ENCODE data around the gene ANAPC1.
"Not testable (repeated sequence)": the region's sequence is repeated elsewhere in the genome, so short reads cannot be mapped to it uniquely, and the experiment has no call there.

Gene ANAPC1

GRCh38 chr2:111777155-111777554, 106.8 kb downstream of the ANAPC1 start:
- DNase-seq (ENCODE audit: insufficient read length, low spot score); FAIRE-seq: not testable (repeated sequence)

DNA sequence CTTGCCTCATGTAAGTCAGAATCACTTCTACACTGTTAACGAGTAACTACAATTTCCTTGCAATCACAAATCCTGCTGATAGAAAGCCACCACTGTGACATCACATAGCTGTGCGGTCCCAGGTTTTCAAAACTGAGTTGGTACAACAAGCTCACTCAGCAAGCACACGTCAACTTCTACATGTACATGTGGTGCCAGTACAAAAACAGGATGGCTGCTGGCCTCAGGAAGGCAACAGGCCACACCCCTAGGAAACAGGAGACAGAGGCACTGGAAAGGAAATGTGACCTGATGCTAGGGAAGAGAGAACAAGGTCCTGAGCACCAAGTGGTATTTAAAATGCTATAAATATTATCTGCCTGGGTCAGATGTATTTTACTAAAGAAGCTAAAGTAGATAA, 107.7 kb downstream of the ANAPC1 start:
- FAIRE-seq = not testable (repeated sequence)

GRCh38 chr2:111772180-111772579, 111.8 kb downstream of the ANAPC1 start:
- FAIRE-seq = peak; percentile 69

More for the DNA sequence above, 107.7 kb downstream of the ANAPC1 start:
- DNase-seq (ENCODE audit: insufficient read length, low spot score) = not testable (repeated sequence)

DNA sequence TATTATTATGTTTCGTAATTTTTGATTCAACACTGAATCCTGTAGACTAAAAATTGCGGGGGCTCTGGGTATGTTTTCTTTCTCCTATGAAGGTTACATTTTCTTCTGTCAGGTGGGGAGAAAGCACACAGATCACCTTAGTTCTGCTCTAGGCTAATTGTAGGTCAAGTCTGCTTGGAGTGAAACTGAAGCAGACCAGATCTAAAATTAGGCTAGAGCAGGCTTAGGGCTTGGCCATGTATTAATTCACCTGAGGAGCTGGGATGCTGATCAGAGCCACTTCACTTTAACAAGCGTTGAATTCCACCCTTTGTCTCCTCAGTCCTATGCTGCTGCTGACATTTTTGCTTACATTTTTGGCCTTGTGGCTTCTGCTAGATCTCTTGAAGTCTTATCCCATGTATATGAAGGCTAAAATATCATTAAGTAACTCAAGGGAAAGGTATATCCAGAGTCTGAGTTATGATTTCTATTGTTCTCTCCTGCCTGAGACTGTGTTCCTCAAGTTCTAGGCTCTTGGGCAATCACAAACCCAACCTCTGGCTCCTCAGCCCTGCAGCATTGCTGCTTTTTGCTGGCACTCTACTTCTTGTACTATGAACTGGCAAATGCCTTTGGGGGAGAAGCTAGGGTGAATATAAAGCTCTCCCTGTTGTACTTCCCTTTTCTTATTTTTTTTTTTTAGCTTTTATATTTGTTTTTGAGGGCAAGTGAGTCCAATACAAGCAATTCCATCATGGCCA, 112.9 kb downstream of the ANAPC1 start:
- not testable (repeated sequence) for FAIRE-seq; DNase-seq (ENCODE audit: insufficient read length, low spot score)

More at GRCh38 chr2:111772180-111772579, 111.8 kb downstream of the ANAPC1 start:
- not testable (repeated sequence) for DNase-seq (ENCODE audit: insufficient read length, low spot score)

DNA sequence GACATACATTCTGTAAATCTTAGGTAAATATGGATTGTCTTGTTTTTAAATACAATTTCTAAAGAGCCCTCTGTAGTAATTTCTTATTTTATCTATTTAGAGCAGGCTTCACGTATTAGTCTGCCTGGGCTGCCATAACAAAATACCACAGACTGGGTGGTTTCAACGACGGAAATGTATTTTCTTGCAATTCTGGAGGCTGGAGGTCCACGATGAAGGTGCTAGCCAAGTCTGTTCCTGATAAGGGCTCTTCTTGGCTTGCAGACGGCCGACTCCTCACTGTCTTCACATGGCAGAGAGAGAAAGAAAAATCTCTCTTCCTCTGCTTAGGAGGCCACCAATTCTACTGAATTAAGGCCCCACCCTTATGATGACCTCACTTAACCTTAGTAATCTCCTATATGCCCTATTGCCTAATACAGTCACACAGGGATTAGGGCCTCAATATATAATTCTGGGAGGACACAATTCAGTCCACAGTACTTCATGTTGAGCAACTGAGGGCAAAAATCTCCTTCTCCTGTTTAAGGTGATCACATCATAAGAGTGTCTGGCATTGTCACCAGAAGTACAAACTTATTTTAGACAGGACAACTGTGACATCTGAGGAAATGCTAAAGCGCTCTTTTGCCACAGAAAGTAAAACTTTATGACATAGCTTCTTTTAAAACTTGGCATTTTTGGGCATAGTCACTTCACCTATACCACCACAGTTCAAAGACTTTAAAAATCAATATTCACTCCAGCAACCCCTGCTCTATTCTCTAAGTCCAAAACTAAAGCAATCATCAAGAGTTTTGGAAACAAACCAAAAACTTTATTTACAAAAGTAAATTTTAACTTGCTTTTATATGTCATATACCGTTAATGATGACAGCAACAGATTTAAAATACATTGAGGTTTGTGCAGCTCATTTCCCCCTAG, 115.5 kb downstream of the ANAPC1 start:
- not testable (repeated sequence) for DNase-seq (ENCODE audit: insufficient read length, low spot score); FAIRE-seq

DNA sequence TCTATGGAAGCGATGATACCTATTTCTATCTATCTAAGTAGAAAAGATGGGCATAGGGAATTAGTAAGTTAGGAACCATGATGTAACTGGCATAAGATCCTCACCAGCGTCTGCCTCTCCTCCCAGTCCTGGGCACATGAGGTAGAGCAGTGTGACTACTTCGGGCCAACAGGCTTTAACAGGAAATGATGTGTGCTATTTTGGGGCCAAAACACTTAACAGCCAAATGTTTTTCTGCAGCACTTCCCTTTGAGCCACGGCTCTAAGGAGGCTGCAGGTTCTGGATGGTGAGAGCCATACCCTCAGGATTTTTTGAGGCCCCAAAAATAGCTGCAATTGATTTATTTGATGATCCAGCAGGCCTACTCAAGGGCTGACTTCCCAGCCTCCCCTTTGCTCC, 116.9 kb downstream of the ANAPC1 start:
- not testable (repeated sequence) for DNase-seq (ENCODE audit: insufficient read length, low spot score); FAIRE-seq

DNA sequence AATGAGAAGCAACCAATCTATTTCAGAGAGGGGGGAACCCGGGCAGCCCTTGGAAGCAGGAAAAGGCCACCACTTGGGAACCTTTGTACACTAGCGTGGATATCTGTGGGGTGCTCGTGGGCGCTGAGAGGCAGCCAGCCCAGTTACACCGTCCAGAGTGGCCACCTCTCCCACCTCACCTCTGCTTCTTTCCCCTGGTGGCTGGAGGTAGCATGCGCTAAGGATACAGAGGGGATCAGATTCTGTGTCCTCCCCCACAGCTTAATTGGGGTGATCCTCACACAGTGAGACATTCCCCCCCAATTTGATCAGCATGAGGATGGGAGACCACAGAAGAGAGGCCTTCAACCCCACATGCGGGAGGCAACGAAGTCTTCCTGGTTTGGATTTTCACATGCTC, 117.7 kb downstream of the ANAPC1 start:
- not testable (repeated sequence) for FAIRE-seq; DNase-seq (ENCODE audit: insufficient read length, low spot score)

DNA sequence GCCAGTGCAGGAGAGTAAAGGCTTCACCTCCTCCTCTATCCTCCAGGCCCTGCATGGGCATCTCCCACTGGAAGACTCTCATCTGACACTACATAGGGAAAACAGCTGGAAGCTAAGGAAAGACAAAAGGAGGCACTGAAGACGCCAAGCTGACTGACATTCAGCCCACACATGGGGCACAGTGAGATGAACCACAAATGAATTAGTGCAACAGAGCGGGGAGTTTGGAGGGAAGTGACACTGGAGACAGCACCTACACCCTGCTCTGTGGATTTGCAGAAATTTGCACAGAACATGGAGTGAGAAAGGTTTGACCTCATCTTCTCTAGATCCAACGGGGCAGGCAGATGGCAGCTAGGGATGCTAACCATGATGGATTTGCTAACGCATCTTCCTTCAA, 119.8 kb downstream of the ANAPC1 start:
- not testable (repeated sequence) for FAIRE-seq; DNase-seq (ENCODE audit: insufficient read length, low spot score)

GRCh38 chr2:111760697-111761284, 123.2 kb downstream of the ANAPC1 start:
- not testable (repeated sequence) for FAIRE-seq; DNase-seq (ENCODE audit: insufficient read length, low spot score)

- not testable (repeated sequence) for DNase-seq (ENCODE audit: insufficient read length, low spot score); FAIRE-seq
Measured at GRCh38 chr2:111752533-111752932, 131.5 kb downstream of the ANAPC1 start.

DNA sequence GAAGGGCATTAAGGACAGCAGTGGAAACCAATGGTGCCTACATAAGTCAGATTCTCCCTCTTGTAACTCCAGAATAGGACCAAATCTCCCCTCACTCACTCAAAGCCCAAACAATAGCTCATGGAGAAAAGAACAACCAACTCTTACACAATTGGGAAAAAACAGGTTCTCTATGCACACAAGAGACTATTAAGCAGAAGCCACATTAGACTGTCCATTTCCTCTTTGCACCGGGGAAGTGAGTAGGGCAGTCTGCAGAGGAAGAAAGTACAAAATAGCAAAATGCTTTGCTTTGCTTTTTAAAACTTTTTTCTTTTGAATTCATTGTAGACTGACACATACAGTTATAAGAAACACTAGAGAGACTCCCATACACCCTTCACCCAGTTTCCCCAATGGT, 133.4 kb downstream of the ANAPC1 start:
- not testable (repeated sequence) for DNase-seq (ENCODE audit: insufficient read length, low spot score); FAIRE-seq

- DNase-seq (ENCODE audit: insufficient read length, low spot score); FAIRE-seq: not testable (repeated sequence)
Measured at GRCh38 chr2:111748429-111748828, 135.6 kb downstream of the ANAPC1 start.

DNA sequence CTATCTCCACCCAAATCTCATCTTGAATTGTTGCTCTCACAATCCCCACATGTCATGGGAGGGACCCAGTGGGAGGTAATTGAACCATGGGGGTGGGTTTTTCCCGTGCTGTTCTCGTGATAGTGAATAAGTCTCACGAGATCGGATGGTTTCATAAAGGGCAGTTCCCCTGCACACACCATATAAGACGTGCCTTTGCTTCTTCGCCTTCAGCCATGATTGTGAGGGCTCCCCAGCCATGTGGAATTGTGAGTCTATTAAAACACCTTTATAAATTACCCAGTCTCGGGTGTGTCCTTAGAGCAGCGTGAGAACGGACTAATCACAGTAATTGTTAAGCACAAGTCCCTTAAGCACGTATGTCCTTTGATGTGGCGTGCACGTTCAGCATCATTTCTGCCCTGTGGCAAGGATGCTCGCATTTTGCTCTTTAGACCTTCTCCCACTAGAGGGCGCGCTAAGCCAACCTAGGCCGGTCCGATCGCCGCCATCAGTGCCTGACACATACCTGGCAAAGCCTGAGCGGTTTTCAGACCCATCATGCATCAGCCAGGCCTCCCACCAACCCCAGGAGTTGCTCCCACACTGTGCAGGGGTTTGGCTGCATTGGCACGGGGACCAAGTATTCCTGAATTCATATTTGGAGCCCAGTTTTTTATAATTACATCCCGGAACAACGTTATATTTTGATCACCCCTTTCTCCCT, 136.4 kb downstream of the ANAPC1 start:
- TF ChIP-seq CTCF (IDR thresholded peaks at IDR 0.05; ENCODE audit: insufficient read depth, missing control alignments) = peak; percentile 49
- FAIRE-seq = peak; percentile 41
- DNase-seq (ENCODE audit: insufficient read length, low spot score) = not testable (repeated sequence)

GRCh38 chr2:111744751-111745150, 139.2 kb downstream of the ANAPC1 start:
- FAIRE-seq; DNase-seq (ENCODE audit: insufficient read length, low spot score): not testable (repeated sequence)

- DNase-seq (ENCODE audit: insufficient read length, low spot score); FAIRE-seq: not testable (repeated sequence)
Measured at GRCh38 chr2:111741517-111741916, 142.5 kb downstream of the ANAPC1 start.

DNA sequence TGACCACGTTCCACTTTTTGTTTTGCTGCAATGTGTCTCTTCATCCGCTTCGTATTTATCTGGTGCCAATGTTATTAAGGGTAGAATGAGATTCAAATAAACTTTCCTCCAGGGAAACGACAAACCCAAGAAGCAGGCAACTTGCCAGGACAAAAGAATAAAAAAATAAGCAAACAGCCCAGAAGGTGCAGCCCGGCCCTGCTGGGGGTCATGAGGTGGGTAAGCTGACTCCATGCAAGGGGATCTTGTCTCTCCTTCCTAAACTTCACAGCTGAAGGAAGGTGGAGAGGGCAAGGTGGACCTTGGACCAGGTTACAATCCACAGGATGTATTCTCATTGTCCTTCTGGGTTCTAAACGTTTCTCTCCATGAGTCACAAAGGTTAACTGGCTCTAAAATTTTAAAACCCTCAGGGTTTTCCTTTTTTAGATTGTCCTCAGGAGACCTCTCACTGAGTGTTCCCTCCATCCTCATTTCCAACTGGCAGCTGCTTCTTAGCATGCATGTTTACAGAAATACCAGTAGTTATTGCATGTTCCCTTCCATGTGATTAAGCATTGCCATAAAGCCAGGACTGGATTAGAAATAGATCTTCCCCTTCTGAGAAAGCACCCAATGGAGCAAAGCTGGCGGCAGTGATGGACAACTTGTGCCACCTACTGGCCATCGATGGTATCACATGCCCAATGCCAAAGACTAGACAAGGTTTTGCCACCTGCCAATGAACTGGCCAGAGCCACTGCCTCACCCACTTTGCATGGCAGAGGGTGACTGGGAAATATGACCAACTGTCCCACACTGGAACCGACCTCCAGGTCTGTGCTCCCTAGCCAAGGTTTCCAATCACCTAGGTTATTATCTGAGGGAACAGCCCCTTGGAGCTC, 147.9 kb downstream of the ANAPC1 start:
- FAIRE-seq = peak; percentile 78
- not testable (repeated sequence) for DNase-seq (ENCODE audit: insufficient read length, low spot score)

DNA sequence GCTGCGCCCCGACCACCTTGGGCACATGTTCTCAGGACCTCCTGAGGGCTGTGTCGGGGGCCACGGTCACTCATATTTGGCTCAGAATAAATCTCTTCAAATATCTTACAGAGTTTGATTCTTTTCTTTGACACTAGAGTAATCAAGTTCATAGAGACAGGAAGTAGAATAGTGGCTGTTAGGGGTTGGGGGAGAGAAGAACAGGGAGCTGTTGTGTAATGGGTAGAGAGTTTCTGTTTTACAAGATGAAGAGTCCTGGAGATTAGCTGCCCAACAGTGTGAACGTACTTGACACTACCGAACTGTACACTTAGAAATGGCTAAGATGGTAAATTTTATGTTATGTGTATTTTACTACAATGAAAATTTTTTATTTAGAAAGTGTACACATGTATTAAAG, 148.6 kb downstream of the ANAPC1 start:
- DNase-seq (ENCODE audit: insufficient read length, low spot score); FAIRE-seq: not testable (repeated sequence)
